Articular chondrocyte of knee joint (primary cell): ENCODE measurements around the gene SEPTIN14. TPM values are rescaled to one million over a fixed set of nuclear protein-coding genes. Genes with fewer than 3 reads are reported as not detected.

Source experiments
- small RNA-seq: library from RNA; depleted of rRNA; stranded (forward); fragments of <200 nt; gene quantifications from one replicate; pipeline ENCODE3, GENCODE V24; 2012
- total RNA-seq: library from RNA; depleted of rRNA; stranded (reverse); fragments of >200 nt; gene quantifications from 2 replicates; pipeline ENCODE4 v1.2.3, GENCODE V29; 2012

SEPTIN14 gene
- total RNA-seq, result not detected in 2 replicates

GRCh38 chr7:55862652-55863051 lies at the start of gene SEPTIN14:
TSS of gene SEPTIN14 (minus strand) at chr7:55862752. CDS start at chr7:55861996, 756 bp downstream.

Small RNAs within 50 kb of the gene (small RNA-seq; reads per million reads assigned to genes)
- gene AC092647.1 (not detected), gene AC092647.2 (not detected), gene RNU6-1126P (not detected)

Other genes with a start within 250 kb of the SEPTIN14 start
- gene ZNF713, start 24.7 kb upstream of the SEPTIN14 start, total RNA-seq, result 2.7 and 2.8 TPM in 2 replicates
- gene MRPS17, start 89.1 kb upstream of the SEPTIN14 start, total RNA-seq, result 10.9 and 11.5 TPM in 2 replicates
- gene NIPSNAP2, start 101.8 kb upstream of the SEPTIN14 start, total RNA-seq, result 49.2 and 65.5 TPM in 2 replicates
- 20.9 and 23.9 TPM in 2 replicates for gene PSPH, start 188.7 kb upstream of the SEPTIN14 start, total RNA-seq
- gene CCT6A, start 189.0 kb upstream of the SEPTIN14 start, total RNA-seq, result 136 and 155 TPM in 2 replicates
- 234 and 250 TPM in 2 replicates for gene SUMF2, start 201.5 kb upstream of the SEPTIN14 start, total RNA-seq
- gene PHKG1, start 230.2 kb upstream of the SEPTIN14 start, total RNA-seq, result 3.7 and 4.6 TPM in 2 replicates
- 229 and 233 TPM in 2 replicates for gene CHCHD2, start 243.7 kb upstream of the SEPTIN14 start, total RNA-seq